ENCODE data around the gene GALK2.
"Not testable (repeated sequence)": the region's sequence is repeated elsewhere in the genome, so short reads cannot be mapped to it uniquely, and the experiment has no call there.

GALK2 gene

GRCh38 chr15:49164865-49165264 is 5.2 kb upstream of the GALK2 start:
- no peak for DNase-seq (ENCODE audit: low spot score)

GRCh38 chr15:49168016-49168415 is 2.0 kb upstream of the GALK2 start:
- DNase-seq (ENCODE audit: low spot score) = no peak

- no peak for DNase-seq (ENCODE audit: low spot score)
Observed at GRCh38 chr15:49171790-49172189, 1.7 kb downstream of the GALK2 start.

- no peak for DNase-seq (ENCODE audit: low spot score)
Observed at GRCh38 chr15:49174902-49175301, 4.9 kb downstream of the GALK2 start.

GRCh38 chr15:49175582-49176397 is 5.7 kb downstream of the GALK2 start:
- DNase-seq (ENCODE audit: low spot score) = not testable (repeated sequence)

GRCh38 chr15:49178497-49178896 is 8.4 kb downstream of the GALK2 start:
- DNase-seq (ENCODE audit: low spot score) = no peak

- DNase-seq (ENCODE audit: low spot score) = no peak
Observed at GRCh38 chr15:49179433-49180190, 9.6 kb downstream of the GALK2 start.

GRCh38 chr15:49182128-49182527 is 12.1 kb downstream of the GALK2 start:
- DNase-seq (ENCODE audit: low spot score) = no peak

GRCh38 chr15:49183741-49184140 is 13.7 kb downstream of the GALK2 start:
- DNase-seq (ENCODE audit: low spot score) = not testable (repeated sequence)

GRCh38 chr15:49185473-49185872 is 15.4 kb downstream of the GALK2 start:
- DNase-seq (ENCODE audit: low spot score) = no peak

GRCh38 chr15:49187549-49188245 is 17.6 kb downstream of the GALK2 start:
- DNase-seq (ENCODE audit: low spot score) = peak; percentile 63

- DNase-seq (ENCODE audit: low spot score) = no peak
Observed at GRCh38 chr15:49188933-49189332, 18.9 kb downstream of the GALK2 start.

- DNase-seq (ENCODE audit: low spot score) = no peak
Observed at GRCh38 chr15:49189631-49190030, 19.6 kb downstream of the GALK2 start.

- no peak for DNase-seq (ENCODE audit: low spot score)
Observed at GRCh38 chr15:49190586-49190985, 20.5 kb downstream of the GALK2 start.

- DNase-seq (ENCODE audit: low spot score) = no peak
Observed at GRCh38 chr15:49191892-49192291, 21.8 kb downstream of the GALK2 start.

GRCh38 chr15:49196856-49197255 is 26.8 kb downstream of the GALK2 start:
- DNase-seq (ENCODE audit: low spot score) = no peak

- DNase-seq (ENCODE audit: low spot score) = no peak
Observed at GRCh38 chr15:49199666-49200065, 29.6 kb downstream of the GALK2 start.

GRCh38 chr15:49200347-49200746 is 30.3 kb downstream of the GALK2 start:
- DNase-seq (ENCODE audit: low spot score) = no peak

GRCh38 chr15:49208102-49208501 is 38.1 kb downstream of the GALK2 start:
- DNase-seq (ENCODE audit: low spot score) = not testable (repeated sequence)

- no peak for DNase-seq (ENCODE audit: low spot score)
Observed at GRCh38 chr15:49212897-49213296, 42.9 kb downstream of the GALK2 start.

- DNase-seq (ENCODE audit: low spot score) = no peak
Observed at GRCh38 chr15:49215768-49216739, 46.0 kb downstream of the GALK2 start.

Data from AG08396 (cell line).